GM21390 (cell line): Measurements from ENCODE around the gene FOSL2.

Source experiments
- ATAC-seq: cut with Tn5 transposase; IDR thresholded peaks from one replicate; pipeline ENCODE4 v1.9.1; 2021; ENCODE audit not compliant: unreplicated experiment

The FOSL2 gene

GRCh38 chr2:28374331-28374730, 18.3 kb upstream of the FOSL2 start:
- ATAC-seq, result no peak

GRCh38 chr2:28375236-28375635, 17.4 kb upstream of the FOSL2 start:
- no peak for ATAC-seq

- ATAC-seq, result no peak
These were observed 16.7 kb upstream of the FOSL2 start for GRCh38 chr2:28375742-28376631.

- no peak for ATAC-seq
These were observed 15.4 kb upstream of the FOSL2 start for GRCh38 chr2:28377195-28377816.

- ATAC-seq, result no peak
These were observed 14.5 kb upstream of the FOSL2 start for GRCh38 chr2:28377984-28378678.

- no peak for ATAC-seq
These were observed 13.7 kb upstream of the FOSL2 start for GRCh38 chr2:28378679-28379584.

GRCh38 chr2:28380219-28380618, 12.4 kb upstream of the FOSL2 start:
- no peak for ATAC-seq

GRCh38 chr2:28381225-28382180, 11.2 kb upstream of the FOSL2 start:
- no peak for ATAC-seq

- no peak for ATAC-seq
These were observed 9.9 kb upstream of the FOSL2 start for GRCh38 chr2:28382755-28383154.

GRCh38 chr2:28387082-28387960, 5.3 kb upstream of the FOSL2 start:
- no peak for ATAC-seq

- ATAC-seq, result no peak
These were observed 3.0 kb upstream of the FOSL2 start for GRCh38 chr2:28389399-28390240.

GRCh38 chr2:28390241-28390745, 2.4 kb upstream of the FOSL2 start:
- ATAC-seq, result peak; percentile 25

- ATAC-seq, result no peak
These were observed 1.7 kb upstream of the FOSL2 start for GRCh38 chr2:28390746-28391563.

- ATAC-seq, result peak; percentile 29
These were observed 928 bp upstream of the FOSL2 start for GRCh38 chr2:28391564-28392296.

- no peak for ATAC-seq
These were observed 617 bp downstream of the FOSL2 start for GRCh38 chr2:28393114-28393836.
